GM19099 (cell line): Measurements from ENCODE around the gene MARCHF10.
A peak's percentile ranks its signal among the peaks of the same experiment; 100 is the strongest.

Experiments used
- POLR2A ChIP-seq: IDR thresholded peaks from 3 replicates; pipeline ENCODE4 v1.6.1; 2011; ENCODE audit warnings: low read depth; ENCODE audit not compliant: insufficient read length; ENCODE audit errors: extremely low read depth

Gene MARCHF10

DNA sequence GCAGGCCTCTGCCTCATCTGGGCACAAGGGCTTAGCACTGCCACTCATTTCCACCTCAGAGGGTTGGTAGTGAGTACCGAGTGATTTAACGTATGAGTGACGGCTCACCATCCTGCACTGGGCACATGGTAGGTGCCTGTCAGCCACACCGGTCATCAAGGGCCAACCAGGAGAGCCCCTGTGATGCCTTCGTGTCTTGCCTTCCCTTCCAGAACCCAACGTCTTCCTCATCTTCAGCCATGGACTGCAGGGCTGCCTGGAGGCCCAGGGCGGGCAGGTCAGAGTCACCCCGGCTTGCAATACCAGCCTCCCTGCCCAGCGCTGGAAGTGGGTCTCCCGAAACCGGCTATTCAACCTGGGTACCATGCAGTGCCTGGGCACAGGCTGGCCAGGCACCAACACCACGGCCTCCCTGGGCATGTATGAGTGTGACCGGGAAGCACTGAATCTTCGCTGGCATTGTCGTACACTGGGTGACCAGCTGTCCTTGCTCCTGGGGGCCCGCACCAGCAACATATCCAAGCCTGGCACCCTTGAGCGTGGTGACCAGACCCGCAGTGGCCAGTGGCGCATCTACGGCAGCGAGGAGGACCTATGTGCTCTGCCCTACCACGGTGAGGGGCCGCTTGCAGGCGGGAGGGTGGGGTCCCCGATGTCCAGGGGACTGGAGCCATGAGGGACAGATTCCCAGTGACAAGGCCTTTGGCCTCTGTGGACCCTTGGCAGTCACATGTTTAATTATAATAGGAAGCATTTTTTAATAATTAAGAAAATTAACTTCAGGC is 143.6 kb downstream of the MARCHF10 start:
- TF ChIP-seq POLR2A = no peak

DNA sequence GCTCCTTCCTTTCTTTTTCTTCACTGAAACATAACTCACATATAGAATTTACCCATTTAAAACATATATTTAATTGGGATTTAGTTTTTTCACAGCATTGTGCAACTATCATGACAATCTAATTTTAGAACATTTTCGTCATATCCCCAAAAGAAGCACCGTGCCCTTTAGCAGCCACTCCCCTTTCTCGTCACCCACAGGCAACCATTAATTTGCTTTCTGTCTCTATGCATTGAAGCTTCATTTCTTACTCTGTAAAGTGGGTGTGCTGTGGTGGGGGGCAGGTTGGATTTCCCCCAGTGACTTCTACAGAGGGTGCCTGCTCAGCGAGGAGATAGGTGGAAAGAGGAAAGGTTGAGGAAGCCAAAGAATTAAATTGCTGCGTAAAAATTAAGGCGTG is 144.8 kb downstream of the MARCHF10 start:
- TF ChIP-seq POLR2A = no peak

DNA sequence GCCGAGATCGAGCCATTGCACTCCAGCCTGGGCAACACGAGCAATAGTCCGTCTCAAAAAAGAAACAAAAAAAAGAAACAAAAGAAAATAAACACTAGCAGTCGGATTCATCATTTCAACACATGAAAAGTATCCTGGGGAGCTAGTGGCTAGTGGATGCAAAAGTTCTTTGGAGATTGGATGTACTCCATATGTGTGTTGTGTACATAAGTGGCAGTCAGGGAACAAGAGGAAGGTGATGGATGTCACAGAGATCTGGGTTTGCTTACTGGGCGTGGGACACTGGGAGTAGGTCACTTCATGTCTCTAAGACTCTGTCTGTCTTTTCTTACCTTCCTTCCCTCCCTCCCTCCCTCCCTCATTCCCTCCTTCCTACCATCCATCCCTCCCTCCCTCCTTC is 145.3 kb downstream of the MARCHF10 start:
- TF ChIP-seq POLR2A = no peak

DNA sequence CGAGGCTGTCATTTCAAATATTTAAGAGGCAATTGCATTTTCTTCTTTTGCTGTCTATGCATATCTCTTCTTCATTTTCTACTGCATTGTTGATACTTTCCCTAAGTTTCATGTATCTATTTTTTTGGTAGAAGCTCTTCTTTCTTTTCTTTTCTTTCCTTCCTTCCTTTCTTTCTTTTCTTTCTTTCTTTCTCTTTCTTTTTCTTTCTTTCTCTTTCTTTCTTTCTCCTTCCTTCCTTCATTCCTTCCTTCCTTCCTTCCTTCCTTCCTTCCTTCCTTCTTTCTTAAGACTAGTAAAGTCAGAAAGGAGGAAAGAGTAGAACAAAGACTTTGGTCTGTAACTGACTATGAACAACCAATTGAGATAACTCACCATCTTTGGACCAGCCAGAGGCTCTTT is 146.8 kb downstream of the MARCHF10 start:
- no peak for TF ChIP-seq POLR2A

DNA sequence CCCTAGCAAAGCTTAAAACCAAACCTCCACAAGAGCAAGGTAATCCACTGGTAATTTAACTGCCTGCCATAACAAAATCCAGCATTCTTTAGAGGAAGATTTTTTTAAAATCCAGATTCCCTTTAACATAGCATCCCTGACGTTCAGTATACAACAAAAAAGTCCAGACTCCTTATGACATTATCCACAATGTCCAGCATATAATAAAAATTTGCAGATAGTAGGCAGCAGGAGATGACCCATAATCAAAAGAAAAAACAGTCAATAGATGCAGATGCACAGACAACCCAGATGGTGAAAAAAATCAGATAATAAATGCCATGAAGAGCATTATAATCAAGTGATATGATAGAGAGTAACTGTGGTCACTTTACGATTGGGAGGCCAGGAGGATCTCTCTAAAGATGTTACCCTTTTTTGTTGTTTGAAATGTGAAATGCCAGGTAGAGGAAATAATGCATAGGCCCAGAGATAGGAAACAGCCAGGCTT is 147.4 kb downstream of the MARCHF10 start:
- TF ChIP-seq POLR2A = no peak

DNA sequence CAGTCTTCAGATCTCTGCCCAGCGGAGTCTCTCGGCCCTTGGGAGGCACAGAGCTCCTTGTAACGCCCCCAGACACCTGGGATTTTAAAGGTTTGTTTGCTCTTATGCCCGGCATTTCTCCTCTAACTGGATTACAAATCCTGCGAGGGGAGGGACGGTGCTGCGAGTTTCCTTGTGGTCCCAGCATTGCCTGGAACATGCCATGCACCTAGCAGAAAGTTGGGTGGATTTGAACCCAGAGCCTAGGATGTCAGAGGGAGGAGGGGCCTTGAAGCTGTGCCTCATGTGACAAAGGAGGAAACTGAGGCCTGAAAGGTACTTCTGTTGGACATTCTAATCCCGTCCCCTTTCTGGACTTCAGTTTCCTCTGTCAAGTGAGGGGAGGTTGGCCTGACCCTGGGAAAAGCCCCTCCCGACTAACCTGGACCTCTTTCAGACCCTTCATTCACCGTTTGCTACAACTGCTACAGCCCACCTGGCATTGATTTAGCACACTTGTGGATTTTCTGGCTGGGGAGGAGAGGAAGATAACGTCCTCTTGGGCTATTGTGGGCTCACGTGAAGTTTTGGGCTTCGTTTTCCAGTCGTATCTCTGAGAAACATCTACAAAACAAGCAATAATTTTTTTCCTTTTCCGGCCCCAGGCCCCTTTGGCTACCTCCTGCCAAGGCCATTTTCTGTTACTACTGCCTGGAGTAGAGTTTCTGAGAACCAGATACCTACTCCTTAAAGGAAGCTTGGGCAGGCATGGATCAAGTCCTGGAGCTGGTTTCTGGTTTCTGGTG is 149.8 kb downstream of the MARCHF10 start:
- TF ChIP-seq POLR2A = no peak

DNA sequence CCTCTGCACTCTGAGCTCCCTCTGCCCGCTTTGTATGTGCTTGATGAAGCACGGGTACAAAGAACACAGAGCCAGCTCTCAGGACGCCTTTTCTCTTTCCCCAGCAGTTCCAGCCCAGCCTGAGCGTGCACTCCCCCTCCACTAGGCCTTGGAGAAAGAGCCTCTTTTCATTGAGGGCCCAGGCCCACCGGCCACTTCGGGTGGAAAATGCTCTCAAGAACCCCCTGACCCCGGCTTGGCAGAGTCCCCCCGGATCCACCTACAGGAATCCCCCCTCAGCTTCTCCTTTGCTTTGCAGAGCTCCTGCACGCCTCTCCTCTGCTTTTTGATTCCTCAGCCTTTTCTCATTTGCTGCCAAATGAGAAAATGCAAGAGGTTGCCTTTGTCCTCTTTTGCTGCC is 150.4 kb downstream of the MARCHF10 start:
- no peak for TF ChIP-seq POLR2A

DNA sequence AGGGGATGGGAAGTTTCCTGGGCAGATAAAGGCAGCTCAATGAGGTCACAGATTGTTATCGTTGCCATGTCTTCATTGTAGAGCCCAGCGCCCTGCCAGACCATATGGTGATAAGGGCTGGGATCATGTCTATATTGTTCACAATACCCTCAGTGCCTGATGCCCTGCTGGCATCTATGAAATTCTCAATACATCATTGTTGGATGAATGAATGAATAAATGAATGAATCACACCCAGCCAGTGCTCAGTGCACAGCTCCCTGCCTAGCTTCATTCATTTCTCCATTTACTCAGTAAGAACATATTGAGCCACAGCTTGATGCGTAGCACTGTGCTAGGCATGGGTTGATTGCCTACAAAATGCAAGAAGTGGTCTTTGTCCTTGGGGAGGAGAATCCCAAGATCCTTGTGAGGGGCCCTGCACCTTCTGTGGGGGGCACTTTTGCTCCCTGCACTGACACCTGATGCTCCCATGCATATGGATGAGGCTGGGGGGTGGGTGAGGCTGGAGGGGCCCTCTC is 150.9 kb downstream of the MARCHF10 start:
- no peak for TF ChIP-seq POLR2A

DNA sequence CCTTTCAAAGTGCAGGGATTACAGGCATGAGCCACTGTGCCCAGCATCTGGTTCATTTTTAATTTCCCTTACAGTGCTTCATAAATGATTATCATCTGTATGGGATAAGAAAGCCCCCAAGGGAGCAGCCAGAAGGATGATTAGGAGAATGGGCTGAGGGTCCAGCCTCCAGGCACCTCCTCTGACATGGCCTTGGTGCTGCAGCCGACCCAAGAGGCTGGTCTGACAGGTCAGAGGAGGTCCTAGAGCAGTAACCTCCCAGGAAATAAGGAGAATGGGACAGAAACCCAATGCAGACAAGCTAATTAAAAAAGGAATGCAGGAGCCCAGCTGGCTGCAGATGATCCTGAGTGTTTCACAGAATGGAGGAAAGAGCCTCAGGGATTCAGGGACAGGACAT is 151.7 kb downstream of the MARCHF10 start:
- TF ChIP-seq POLR2A = no peak

DNA sequence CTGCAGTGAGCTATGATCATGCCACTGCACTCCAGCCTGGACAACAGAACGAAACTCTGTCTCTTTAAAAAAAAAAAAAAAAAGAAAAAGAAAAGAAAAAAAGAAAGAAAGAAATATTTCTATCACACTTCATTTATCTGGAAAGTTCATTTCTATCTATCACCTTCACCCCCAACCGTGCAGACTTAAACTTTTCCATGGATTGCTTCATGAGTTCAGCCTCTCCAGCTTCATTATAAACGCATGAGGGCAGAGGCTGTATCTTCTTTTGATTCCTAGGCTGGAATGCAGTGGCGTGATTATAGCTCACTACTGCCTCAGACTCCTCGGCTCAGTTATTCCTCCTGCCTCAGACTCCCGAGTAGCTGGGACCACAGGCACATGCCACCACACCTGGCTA is 152.5 kb downstream of the MARCHF10 start:
- TF ChIP-seq POLR2A = no peak

DNA sequence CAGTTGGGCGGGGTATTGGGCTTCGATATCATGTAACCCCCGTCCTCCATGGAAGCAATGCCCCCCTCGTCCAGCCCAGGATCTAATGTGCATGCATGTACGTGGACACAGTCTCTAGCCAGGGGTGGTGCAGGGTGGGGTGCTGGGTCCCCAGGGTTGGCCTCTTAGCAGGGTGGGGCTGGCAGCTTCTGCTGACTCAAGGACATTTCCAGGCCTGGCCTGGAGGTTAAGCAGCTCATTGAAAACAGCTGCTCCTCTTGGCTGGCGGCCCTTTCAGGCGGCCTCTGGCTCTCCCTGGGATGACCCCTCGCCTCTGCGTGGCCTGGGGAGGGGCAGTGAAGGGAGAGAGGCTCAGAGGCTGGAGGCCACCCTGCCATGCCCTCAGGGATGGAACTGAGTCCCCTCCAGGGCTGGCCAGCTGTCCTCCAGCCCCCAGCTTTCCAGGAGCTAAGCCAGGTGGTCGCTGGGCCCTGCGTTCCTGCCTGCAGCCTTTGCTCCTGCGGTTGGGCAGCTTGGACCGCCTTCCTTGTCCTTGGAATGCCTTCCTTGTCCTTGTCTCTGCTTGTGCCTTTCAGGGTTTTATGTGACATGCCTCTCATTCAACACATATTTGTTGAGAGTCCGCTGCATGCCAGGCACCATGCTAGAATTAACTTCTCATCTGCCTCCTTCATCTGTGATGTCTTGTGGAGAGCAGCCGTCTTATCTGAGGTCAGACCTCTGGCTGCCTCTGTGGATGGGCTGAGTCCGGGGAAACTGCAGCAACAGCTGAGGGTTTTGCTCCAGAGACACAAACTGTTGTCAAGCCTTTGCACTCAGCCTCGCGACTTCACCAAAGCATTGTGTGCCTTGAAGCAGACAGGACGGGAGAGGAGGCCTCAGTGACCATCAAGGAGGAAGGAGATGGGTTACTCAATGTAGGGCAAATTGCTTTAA is 154.0 kb downstream of the MARCHF10 start:
- TF ChIP-seq POLR2A = no peak

DNA sequence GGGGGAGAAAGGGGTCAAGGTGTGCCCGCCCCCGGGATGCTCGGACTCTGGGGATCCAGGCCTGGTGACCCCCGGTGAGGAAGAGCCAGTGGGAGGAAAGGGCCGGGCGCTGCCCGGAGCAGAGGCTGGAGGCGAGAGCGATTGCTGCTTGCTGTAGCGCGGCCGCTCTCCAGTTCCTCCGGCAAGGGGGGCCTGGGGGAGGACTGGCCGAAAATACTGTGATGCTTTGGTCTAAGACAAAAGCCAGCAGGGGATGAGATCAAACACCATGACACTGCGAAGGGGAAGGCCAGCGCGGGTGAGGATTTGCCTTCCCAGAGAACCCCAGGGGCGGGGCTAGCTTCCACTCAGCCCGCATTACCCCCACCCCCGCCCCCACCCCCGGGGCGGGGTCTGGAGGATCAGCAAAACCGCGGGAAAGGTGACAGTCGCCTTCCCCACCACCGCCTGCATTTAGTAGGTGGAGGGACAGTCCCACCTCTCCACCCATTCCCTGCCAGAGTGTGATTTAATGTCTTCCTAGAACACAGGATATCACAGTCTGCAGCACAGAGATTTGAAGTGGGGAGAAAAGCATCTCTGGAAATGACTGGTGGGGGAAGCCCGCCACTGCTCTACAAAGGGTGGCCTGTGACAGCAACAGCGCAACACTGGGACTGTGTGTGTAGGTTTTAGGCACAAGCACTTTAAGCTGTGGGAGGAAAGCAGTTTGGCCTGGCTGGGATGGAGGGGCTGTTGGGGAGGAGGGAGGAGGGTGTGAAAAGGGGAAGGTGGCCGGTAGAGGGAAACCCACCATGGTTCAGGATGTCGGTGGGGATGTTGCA is 154.9 kb downstream of the MARCHF10 start:
- TF ChIP-seq POLR2A = no peak

DNA sequence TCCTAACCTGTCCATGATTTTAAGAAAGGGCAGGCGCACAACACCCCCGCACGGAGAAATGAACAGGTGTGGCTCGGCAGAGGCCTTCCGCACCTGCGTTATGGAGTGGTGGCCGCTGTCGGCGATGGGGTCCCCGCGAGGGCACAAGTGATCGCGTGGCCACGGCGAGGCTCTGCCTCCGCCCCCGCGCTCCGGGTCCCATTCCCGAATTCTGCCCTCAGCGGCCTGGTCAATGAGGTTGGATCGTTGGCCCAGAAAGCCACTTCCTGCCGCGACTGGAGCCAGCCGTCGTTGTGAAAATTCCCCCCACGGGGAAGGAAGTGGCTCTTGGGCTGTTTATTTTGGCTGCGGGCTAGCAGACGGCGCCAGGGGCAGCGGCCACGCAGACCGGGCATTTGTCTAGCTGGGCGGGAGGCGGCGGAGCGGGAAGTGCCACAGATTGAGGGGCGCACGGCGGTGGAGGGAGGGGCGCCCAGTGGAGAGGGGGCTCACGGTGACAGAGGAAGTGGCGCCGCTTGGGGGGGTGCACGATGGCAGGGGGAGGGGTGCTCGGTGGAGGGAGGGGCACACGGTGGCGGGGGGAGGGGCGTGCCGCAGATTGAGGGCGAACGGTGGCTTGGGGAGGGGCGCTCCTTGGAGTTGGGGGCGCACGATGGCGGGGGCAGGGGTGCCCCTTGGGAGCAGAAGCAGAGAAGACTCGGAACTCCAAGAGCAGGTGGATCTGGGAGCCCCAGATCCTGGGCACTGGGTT is 155.7 kb downstream of the MARCHF10 start:
- peak; percentile 16 for TF ChIP-seq POLR2A
